Measurements from ENCODE around the gene LPAR6.
A peak's percentile ranks its signal among the peaks of the same experiment; 100 is the strongest.

The LPAR6 gene

DNA sequence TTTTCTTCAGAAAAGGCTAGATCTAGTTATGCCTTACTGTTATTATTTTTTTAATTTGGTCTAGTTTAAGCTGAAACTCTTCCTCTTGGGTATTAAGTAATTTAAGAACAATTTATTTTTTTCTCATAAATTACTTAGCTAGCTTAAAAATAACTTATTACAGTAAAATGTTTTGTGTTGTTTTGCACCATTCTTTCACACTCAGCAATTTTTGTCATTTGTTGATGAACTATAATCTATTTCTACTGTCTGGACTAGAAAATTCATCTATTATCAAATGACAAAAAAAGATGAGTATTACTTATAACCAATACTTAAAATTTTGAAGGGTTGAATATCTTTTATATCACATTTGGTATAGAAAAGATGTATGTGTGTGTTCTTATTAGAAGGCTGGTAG is 1.6 kb upstream of the LPAR6 start:
- no peak for DNase-seq

DNA sequence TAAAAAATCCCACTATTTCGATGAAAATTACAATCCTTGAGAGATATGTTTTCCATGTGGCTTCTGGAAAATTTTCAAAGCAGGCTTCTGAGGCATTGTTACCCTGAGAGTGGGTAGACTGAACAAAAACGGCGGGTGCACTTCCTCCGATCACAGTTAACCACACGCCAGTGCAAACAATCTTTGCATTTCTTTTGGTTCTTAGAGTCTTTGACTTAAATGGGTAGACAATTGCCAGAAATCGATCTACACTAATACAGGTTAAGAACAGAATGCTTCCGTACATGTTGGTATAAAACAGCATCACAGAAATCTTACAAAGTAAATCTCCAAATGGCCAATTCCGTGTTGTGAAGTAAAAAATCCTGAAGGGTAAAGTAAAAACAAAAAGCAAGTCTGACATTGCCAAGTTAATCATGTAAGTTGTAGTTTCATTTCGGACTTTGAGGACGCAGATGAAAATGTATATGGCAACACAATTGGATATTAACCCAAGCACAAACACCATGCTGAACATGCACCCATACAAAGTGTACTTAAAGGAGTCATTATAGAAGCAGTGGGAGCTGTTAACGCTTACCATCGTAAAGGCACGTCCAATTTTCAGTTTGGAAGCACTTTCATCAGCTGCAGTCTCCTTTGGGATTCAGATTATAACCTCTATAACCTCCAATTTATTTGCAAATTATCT is 927 bp downstream of the LPAR6 start:
- DNase-seq = peak; percentile 34 to 57

DNA sequence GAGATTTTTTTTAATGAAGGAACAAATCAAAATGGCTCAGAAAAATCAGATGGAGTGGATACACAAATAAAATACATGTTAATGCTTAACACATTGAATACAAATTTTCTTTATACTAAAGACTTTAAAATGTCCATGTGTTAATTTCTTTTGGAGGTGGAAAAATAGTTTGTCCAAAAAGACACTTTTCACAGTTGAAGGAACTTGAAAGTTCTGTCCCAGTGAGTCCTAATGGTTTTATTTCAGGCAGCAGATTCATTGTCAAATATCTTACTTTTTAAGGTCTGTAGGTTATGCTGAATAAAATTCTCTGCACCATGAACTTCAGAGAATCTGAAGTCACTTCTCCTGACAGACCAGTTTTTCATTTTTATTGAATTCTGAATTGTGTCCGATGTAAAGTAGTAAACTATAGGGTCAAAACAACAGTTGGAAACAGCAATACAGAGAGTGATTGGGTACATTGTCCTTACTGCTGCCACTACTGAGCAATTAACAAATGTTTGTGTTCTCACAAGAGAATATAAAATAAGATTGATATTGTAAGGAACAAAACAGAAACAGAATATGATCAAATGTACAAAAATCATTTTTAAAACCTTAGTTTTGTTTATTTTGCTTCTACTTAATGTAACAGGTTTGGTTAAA is 1.6 kb downstream of the LPAR6 start:
- no peak for DNase-seq

DNA sequence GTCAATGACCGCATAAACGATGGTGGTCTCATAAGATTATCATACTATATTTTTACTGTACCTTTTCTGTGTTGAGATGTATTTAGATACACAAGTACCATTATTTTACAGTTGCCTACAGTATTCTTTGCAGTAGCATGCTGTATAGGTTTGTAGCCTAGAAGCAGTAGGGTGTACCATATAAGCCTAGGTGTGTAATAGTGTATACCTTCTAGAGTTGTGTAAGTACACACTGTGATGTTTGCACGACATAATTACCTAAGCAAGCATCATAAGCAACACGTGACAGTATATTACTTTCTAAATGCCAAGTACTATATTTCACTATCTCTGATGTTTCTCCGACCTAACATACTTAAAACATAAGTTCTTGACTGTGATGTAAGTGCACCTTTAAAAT is 2.7 kb downstream of the LPAR6 start:
- DNase-seq = peak in 1 of 2 donors; percentile 61

DNA sequence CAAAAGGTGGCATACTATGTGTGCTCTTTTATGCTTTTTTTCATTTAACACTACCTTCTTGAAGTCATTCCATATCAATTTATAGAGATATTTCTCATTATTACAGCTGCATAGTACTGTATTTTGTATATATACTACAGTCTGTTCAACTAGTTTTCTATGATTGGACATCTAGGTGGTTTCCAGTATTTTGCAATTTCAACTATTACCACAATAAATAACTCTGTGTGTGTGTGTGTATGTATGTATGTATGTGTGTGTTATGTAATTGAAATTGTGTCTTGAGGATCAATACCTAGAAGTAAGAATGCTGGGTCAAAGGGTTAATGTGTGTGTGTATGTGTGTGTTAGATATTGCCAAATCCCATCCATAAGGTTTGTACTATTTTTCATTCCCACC is 7.0 kb downstream of the LPAR6 start:
- peak in 1 of 2 donors; percentile 60 for DNase-seq

DNA sequence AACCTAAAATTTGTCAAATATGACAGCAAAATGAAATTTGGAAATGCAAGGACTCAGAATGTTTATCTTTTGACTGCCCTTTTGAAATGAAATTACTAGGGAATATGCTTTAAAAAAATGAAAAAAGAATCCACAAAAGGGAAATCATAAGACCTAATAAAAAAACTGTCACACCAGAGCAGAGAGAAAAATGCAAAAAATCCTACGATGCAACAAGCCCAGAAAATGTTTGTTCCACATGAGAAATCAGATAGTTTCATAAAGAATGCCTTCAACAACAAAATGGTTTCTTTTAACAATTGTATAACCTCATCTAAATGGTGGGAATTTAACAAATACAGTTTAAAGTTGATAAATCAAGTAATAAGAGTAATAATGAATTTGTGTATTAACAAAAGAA is 8.0 kb downstream of the LPAR6 start:
- no peak for DNase-seq

DNA sequence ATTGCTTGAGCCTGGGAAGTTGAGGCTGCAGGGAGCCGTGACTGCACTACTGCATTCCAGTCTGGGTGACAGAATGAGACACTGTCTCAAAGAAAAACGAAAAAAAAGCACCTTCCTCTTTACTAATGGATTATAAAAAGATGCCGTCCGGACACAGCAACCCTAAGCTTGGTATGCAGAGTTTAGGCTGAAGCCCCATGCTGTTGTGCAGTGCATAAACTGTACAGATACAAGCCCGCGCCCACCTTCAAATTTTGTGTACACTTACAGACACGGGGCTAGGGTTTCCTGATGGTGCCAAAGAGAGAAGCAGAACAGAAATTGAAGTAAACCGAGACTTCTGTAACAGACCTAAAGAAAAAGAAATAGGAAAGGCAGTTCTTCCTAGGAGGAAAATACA is 9.0 kb downstream of the LPAR6 start:
- DNase-seq = no peak

DNA sequence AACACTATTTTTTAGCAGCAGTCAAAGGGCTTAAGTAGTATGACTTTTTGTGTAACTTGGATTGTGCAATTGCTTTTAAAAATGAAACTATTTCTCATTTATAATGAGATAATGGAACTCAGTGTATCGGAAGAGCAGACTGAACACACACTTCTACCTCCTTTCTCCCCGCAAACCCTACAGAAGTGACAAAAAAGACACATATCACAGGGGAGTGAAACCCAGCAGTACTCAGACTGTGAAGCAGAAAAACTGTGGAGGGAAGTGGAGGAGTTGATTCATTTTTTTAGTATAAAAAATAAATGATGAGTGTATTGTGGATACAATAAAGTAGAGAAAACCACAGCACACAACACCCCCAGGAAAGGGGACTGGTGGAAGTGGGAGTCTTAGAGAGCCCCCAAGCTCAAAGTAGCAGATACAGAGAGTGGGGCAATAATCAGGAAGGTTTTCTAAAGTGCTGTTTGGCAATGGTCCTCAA is 9.7 kb downstream of the LPAR6 start:
- DNase-seq = peak in 1 of 2 donors; percentile 63

DNA sequence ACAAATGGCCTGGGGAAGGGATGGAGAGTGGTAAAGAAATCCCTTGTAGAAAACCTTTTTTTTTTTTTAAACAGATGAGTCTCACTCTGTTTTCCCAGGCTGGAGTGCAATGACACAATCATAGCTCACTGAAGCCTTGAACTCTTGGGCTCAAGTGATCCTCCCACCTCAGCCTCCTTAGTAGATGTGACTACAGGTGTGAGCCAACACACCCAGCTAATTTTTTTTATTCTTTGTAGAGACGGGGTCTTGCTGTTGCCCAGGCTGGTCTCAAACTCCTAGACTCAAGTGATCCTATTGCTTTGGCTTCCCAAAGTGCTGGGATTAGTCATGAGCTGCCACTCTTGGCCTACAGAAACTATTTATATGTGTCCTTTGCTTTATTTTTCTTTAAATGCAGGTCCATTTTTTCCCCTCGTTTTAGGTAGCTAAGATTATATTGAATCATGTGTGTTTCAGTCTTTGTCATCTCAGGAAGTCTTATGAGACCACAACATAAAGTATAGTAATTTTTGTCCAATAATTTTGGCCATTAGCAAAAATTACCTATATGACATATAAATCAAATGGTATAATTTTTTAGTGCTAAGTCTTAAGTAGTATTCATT is 10.5 kb downstream of the LPAR6 start:
- DNase-seq = no peak

DNA sequence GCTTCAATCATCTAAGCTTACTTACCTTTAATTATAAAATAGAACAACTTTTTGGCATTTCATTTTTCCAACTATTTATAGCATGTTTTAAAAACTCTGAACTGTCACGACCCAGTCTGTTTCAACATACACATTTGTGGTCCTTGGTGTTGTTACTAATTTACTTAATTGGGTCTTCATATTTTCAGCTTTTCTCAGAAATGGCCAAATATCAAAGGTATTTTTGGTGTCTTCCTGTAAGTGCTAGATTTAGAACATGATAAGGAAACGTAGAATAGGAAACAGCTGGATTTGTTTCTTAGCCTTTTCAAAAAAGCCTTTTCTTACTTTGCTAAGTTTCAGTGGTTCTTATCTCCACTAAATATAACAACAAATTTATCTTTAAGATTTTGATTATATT is 11.4 kb downstream of the LPAR6 start:
- DNase-seq = peak in 1 of 2 donors; percentile 69

DNA sequence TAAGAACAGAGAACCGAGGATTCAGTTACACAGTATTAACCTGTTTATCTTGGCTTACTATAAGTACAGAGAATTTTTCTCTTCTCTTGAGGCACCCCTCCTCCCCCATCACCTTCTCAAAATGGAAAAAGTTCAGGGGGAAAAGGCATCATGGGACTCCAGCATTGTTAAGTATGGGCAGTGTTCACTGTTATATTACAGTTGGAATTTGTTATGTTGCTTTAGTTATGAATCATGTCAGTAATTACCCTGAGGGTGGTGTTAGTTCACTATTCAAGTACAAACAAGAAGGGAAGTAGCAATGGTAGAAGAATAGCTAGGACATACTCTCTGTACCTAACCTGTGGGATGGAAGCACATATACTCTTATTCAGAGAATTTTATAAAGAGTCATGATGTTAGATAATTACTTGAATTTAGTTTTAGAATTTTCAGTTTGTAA is 12.0 kb downstream of the LPAR6 start:
- peak in 1 of 2 donors; percentile 52 for DNase-seq

DNA sequence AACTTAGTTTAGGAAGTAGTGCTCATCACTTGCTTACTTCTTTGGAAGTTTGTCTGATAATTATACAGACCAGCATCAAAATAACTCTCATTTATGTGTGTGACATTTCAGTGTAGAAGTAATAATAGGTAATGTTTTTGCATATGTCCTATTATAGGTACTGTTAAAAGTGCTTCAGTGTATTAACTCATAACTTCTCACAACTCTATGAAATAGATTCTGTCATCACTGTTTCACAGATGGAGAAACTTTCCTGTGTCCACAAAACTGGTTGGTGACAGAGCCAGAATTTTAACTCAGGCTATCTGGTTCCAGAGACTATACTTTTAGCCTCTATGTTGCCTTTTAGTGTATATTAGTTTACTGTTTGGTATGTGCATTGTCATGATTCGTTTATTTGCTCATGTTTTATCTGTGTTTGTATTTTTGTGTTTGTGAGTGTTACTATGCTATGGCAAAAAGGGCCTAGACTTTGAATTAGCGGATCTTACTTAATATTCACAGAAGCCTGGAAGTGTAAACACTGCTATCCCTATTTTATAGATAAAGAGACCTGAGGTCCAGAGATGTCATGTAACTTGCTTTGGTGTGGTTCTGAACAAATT is 12.7 kb downstream of the LPAR6 start:
- DNase-seq = no peak

DNA sequence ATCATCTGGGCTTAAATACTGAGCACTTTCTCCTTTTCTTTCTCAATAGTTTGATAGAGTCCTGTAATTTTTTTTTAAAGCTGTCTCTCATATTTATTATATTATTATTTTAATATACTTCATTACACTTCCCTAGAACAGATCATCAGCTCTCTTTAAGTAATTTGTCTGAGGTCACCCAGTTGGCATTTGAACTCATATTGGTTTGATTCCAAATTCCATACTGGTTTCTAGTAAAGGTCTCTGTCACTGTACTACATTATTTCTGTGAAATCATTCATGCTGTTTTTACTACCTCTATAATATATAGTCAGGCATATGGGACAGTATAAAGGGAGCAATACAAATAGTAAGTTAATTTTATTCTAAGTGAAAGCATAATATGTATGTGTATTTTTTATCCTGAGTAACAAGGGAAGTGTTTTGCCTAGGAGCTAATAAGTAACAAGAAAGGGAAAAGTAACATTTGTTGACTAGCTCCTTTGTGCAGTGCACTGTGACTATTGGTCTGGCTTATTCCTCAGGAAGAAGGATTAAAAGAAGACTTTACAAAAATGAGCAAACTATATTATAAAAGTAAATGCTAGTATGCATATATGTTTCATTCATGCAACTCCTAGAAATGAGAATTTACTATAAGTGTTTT is 14.3 kb downstream of the LPAR6 start:
- DNase-seq = no peak

DNA sequence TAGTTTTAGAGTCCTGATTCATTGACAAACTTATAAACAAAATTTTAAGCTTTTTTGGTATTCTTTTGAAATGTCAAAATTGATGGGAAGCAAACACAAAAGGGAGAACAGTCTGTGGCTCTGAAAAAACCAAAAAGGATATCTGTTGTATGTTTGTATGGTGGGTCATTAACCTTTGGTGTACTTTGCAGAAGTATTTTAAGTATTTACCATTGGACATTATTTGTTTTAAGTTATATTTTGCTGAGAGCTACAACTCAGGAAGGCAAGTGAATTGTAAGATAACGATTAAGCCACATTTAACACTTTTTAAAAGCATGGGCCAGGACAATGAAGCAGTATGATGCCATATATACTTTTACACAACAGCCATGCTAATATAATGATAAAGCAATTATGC is 15.2 kb downstream of the LPAR6 start:
- DNase-seq = no peak

DNA sequence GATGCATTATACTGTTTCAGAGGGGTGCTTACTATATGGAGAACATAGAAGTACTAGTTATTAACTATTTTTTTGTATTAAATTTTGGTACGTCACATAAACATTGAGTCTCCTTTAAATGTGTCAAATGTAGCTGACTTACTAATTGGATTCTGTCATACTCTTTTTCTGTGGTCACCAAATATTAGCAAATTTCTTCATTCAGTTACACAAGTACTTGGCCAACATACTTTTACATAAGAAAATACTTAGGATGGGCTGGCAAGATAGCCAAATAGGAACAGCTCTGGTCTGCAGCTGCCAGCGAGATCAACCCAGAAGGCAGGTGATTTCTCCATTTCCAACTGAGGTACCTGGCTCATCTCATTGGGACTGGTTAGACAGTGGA is 19.2 kb downstream of the LPAR6 start:
- no peak for DNase-seq

DNA sequence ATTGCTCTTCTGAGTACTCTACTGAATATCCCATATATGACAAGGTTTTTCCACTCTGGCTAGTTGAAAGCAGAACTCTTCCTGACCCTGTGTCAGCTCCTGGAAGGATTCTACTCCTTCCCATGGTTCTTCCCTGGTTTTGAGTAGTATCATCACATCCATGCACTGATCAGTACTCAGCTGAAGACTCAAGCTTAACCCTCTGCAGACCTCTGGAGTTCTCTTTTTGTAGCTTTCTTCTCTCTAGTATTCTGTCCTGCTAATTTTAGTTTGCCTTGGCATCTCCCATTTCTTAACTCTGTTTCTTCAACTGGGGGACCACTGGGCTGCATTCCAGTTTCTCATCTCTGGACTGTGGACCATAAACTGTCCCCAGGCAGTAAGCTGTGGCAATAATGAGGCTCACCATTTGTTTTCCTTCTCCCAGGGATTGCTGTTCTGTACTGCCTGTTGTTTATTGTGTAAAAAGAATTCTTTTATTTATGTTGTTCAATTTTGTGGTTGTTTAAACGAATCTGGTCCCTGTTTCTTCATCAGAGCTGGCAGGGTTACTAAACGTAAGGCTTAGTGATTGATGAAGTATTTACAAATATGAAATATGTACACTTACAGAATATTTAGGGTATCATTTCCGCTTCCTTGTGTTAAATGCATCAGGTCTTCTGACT is 19.7 kb downstream of the LPAR6 start:
- DNase-seq = no peak

DNA sequence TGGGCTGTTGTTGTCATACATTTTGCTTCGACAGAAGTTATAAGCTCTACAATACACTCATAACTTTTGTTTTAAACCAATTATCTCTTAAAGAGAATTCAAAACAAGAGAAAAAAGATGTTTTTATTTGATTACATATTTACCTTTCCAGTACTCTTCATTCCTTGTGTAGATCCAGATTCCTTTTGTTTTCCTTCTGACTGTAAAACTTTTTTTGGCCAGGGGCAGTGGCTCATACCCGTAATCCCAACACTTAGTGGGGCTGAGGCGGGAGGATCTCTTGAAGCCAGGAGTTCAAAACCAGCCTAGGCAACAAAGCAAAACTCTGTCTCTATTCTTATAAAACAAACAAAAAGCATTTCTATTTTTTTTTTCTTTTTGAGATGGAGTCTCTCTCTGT is 21.7 kb downstream of the LPAR6 start:
- no peak for DNase-seq

DNA sequence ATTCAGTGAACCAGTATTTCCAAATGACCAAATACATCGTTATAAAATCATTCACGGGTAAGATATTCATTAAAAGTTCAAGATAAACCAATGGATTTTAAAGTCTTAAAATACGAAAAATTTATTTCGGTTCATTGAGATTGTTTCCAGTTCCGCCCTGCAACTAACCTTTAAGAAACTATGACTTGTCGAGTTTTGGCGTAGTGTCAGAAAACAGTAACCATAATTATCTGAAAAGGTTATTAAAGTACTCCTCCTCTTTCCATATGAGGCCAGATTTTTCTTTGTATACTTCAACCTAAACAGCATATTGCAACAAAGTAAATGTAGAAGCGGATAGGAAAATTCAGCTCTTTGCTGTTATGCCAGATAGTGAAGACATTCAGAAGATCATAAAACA is 26.1 kb downstream of the LPAR6 start:
- DNase-seq = no peak

DNA sequence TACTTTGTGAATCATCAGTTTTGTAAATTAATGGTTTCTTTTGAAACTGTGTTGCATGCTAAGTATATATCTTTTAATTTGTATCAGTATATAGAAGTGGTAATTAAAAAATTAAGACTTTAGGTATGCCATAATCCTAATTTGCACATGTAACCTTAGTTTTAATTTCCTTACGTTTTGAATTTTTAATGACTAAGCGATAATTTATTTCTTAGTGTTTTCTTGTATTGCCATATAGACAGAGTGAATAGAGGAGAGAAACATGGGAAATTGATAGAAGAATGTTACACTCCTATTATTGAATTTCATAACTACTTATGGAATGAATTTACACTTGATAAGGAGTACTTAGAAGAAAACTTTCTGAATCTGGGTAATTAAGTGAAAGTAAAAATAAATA is 29.5 kb downstream of the LPAR6 start:
- DNase-seq = no peak

DNA sequence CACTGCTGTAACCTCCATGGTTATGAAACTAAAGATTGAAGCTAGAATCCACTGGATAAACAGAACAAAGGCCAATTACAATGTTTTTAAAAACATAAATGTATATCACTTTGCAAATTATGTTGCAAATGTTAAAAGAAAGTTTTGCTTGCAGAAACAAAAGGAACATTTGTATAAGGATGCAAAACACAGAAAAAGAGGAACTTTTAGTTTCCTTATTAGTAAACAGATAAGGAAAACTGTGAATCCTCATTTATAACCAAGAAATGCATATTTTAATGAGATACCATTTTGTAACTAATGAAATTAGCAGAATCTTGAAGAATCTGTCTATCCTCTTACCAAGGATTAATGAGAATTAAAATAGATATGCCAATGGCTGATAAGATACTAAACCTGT is 32.3 kb downstream of the LPAR6 start:
- DNase-seq = no peak

DNA sequence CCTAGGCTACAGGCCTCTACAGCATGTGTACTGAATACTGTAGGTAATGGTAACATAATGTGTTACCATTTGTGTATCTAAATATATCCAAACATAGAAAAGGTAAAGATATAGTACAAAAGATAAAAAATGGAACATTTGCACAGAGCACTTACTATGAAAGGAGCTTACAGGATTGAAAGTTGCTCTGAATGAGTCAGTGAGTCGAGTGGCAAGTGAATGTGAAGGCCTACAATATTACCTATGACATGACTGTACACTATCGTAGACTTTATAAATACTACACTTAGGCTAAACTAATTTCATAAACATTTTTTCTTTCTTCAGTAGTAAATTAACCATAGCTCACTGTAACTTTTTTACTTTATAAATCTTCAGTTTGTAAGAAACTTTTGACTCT is 35.1 kb downstream of the LPAR6 start:
- no peak for DNase-seq

DNA sequence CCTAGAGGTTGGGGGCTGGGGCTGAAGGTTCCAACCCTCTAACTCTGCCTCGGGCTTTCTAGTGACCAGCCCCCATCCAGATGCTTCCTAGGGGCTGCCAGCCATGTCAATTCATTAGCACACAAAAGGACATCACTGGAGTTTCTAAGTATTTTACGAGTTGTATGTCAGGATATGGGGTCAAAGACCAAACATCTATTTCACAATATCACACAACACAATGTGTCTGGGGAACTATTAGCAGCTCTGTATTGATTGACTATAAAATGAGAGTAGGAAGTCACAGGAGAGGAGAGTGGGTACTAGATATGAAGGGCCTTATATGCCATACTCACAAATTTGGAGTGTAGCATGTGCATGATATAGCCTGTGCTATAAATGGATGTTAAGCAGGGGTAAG is 42.1 kb downstream of the LPAR6 start:
- DNase-seq = no peak

DNA sequence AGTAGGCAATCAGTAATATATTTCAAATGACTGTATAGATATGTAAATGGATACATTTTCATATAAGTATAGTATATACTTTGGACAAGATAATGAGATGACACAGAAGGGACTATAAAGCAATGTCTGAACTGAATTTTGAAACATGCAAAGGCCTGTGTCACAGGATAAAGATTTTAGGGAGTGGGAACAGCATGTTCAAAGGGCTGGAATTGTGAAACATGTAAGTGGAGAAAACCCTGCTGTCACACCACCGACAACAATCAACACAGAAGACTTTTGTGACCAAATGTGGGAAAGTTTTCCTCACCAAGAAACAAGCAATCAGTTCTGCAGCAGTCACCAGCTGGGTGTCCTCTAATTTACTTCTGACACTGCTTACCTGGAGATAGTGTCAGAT is 42.9 kb downstream of the LPAR6 start:
- no peak for DNase-seq

Data from CD4-positive, alpha-beta T cell treated with Interleukin-4 for 1 hour (primary cell).